Activated CD8-positive, alpha-beta T cell treated with anti-CD3 and anti-CD28 coated beads for 36 hours (primary cell): ENCODE data around the gene MEGF11. TPM values are rescaled to one million over a fixed set of nuclear protein-coding genes. Genes with fewer than 3 reads are reported as not detected.

ENCODE experiments used
- ATAC-seq: fragments of 200-7000 bp; cut with Tn5 transposase; one replicate; pipeline ENCODE4 v1.10.0; 2021; ENCODE audit warnings: mild to moderate bottlenecking, moderate library complexity
- CTCF ChIA-PET: fragments of 350-600 bp; sonication (Branson Sonifier 250); formaldehyde crosslinking; loops from one replicate; lab custom pipeline; 2021; ENCODE audit warnings: antibody characterized with exemption; lab: Charles Lee
- POLR2A ChIA-PET: fragments of 350-600 bp; sonication (Branson Sonifier 250); formaldehyde crosslinking; loops from one replicate; lab custom pipeline; 2021; ENCODE audit warnings: antibody characterized with exemption; lab: Charles Lee
- DNase-seq: peaks from one replicate; pipeline ENCODE4 v3.0.0-alpha.2; 2020
- H3K27ac Mint-ChIP-seq: one replicate; pipeline ENCODE4 v1.8.0; 2021; ENCODE audit warnings: mild to moderate bottlenecking, mixed read lengths
- H3K27me3 Mint-ChIP-seq: one replicate; pipeline ENCODE4 v1.8.0; 2021; ENCODE audit warnings: mixed read lengths
- H3K36me3 Mint-ChIP-seq: one replicate; pipeline ENCODE4 v1.8.0; 2021; ENCODE audit warnings: low read depth, mixed read lengths
- H3K4me1 Mint-ChIP-seq: one replicate; pipeline ENCODE4 v1.8.0; 2021; ENCODE audit warnings: low read depth, mixed read lengths
- H3K4me3 Mint-ChIP-seq: one replicate; pipeline ENCODE4 v1.8.0; 2021; ENCODE audit warnings: mild to moderate bottlenecking, moderate library complexity, mixed read lengths
- H3K9me3 Mint-ChIP-seq: one replicate; pipeline ENCODE4 v1.8.0; 2021; ENCODE audit warnings: mixed read lengths
- CTCF ChIP-seq: fragments of 200-600 bp; IDR thresholded peaks from one replicate; pipeline ENCODE4 v1.8.0; 2022; ENCODE audit warnings: antibody characterized with exemption, mild to moderate bottlenecking
- intact Hi-C: fragments of 100-400 bp; cut with micrococcal nuclease; formaldehyde crosslinking; loops from one replicate; pipeline ENCODE4 v1.10.0; 2022
- total RNA-seq, 2 experiments: library from RNA; stranded (reverse); gene quantifications; one replicate each; pipeline ENCODE4 v1.2.3, GENCODE V29; 2021

Gene MEGF11
- total RNA-seq, 2 experiments from 2014 or later: not detected

- H3K4me3 Mint-ChIP-seq: no peak overlapping the region
Measured at GRCh38 chr15:66178531-66178910, 75.0 kb downstream of the MEGF11 start.

DNA sequence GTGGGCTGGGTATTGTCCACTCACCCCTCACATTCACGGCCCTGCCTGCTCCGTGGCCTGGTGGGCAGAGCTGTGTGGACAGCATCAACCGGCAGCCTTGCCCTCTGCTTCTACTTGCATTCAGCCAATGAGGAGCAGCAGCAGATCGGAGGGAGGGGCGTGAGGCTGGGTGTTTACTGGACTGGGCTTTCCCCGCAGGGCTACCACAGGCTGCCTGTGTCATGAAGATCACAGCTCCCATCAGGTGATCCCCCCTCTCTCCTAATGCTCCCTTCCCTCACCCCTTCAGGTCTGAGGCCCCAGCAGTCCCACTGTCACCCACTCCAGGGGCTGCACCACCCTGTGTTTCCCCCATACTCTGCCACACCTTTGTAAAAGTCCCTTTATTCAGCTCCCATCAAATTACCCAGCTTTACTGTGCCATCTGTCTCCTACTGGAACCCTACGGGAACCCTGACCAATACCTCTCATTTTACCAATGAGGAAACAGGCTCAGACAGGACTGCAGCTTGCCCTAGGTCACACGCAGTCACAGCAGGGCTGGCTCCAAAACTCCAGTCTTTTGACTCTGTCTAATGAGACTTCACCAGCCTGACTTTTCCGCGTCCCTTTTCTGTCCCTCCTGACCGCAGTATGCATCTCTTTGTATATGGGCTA is 81.1 kb downstream of the MEGF11 start:
- intact Hi-C loops: no loop called here
- Mint-ChIP-seq H3K4me3 (no peak overlapping the region), H3K27ac (no peak overlapping the region), H3K9me3 (no peaks in the 10 kb centered on the region), H3K27me3 (no peaks in the 10 kb centered on the region), H3K36me3 (no peaks in the 10 kb centered on the region), H3K4me1 (no peaks in the 10 kb centered on the region)
- ChIA-PET POLR2A (no interaction called here), CTCF (no interaction called here)
- DNase-seq (no peak), ATAC-seq (no peak)
- TF ChIP-seq CTCF: no peak

More at GRCh38 chr15:66178531-66178910, 75.0 kb downstream of the MEGF11 start:
- no peaks in the 10 kb centered on the region for H3K9me3 Mint-ChIP-seq
- ChIA-PET POLR2A (no interaction called here), CTCF (interaction anchor here (1.4 kb wide), 1 partner anchor 8 kb away, joined by 3 read pairs; no protein-coding TSS in a partner anchor)
- TF ChIP-seq CTCF: no peak
- DNase-seq (no peak), ATAC-seq (no peak)
- H3K27me3 Mint-ChIP-seq: peaks cover 17% of the 10 kb centered on the region
- H3K36me3 Mint-ChIP-seq: no peaks in the 10 kb centered on the region
- H3K4me1 Mint-ChIP-seq: no peaks in the 10 kb centered on the region
- intact Hi-C loops: no loop called here
- no peak overlapping the region for H3K27ac Mint-ChIP-seq

GRCh38 chr15:66171841-66172240 is 81.7 kb downstream of the MEGF11 start:
- no peaks in the 10 kb centered on the region for H3K4me1 Mint-ChIP-seq
- ATAC-seq: no peak
- no peak overlapping the region for H3K27ac Mint-ChIP-seq
- ChIA-PET POLR2A (no interaction called here), CTCF (no interaction called here)
- no peaks in the 10 kb centered on the region for H3K9me3 Mint-ChIP-seq
- H3K36me3 Mint-ChIP-seq: no peaks in the 10 kb centered on the region
- TF ChIP-seq CTCF: no peak
- intact Hi-C loops: no loop called here
- no peak overlapping the region for H3K4me3 Mint-ChIP-seq
- H3K27me3 Mint-ChIP-seq: no peaks in the 10 kb centered on the region
- DNase-seq: no peak

- ChIA-PET POLR2A (no interaction called here), CTCF (no interaction called here)
- no peak overlapping the region for H3K4me3 Mint-ChIP-seq
- no peak for ATAC-seq
- DNase-seq: no peak
- no peak for TF ChIP-seq CTCF
- H3K36me3 Mint-ChIP-seq: no peaks in the 10 kb centered on the region
- H3K27me3 Mint-ChIP-seq: no peaks in the 10 kb centered on the region
- no peaks in the 10 kb centered on the region for H3K9me3 Mint-ChIP-seq
- H3K27ac Mint-ChIP-seq: no peak overlapping the region
- intact Hi-C loops: no loop called here
- no peaks in the 10 kb centered on the region for H3K4me1 Mint-ChIP-seq
Measured at GRCh38 chr15:66170716-66171115, 82.8 kb downstream of the MEGF11 start.

- ChIA-PET POLR2A (interaction anchor here (0.6 kb wide), 1 partner anchor 1035 kb away, joined by 3 read pairs; no protein-coding TSS in a partner anchor), CTCF (no interaction called here)
- ATAC-seq: no peak
- intact Hi-C loops: no loop called here
- no peaks in the 10 kb centered on the region for H3K36me3 Mint-ChIP-seq
- no peak for TF ChIP-seq CTCF
- no peaks in the 10 kb centered on the region for H3K9me3 Mint-ChIP-seq
- no peak overlapping the region for H3K4me3 Mint-ChIP-seq
- H3K27ac Mint-ChIP-seq: no peak overlapping the region
- DNase-seq: no peak
- no peaks in the 10 kb centered on the region for H3K27me3 Mint-ChIP-seq
- H3K4me1 Mint-ChIP-seq: no peaks in the 10 kb centered on the region
Measured at GRCh38 chr15:66170042-66170441, 83.5 kb downstream of the MEGF11 start.
